CD4-positive, CD25-positive, alpha-beta regulatory T cell (primary cell): ENCODE measurements around the gene CCNA1. TPM values are rescaled to one million over a fixed set of nuclear protein-coding genes. Genes with fewer than 3 reads are reported as not detected.

ENCODE experiments used
- ATAC-seq, 2 donors: fragments of 150-1000 bp; cut with Tn5 transposase; one replicate each; pipeline ENCODE4 v1.10.0; 2021; ENCODE audit warnings: low read depth in 2 of 2, moderate number of reproducible peaks in 2 of 2, moderate library complexity in 1 of 2
- DNase-seq, 3 donors: peaks; one replicate each; pipeline versions ENCODE4 v3.0.0 to v3.0.0-alpha.2; 2012 to 2022; ENCODE audit warnings: mixed read lengths in 1 of 3
- H3K27ac ChIP-seq: one replicate; pipeline ENCODE4 v1.7.0; 2013; ENCODE audit warnings: mild to moderate bottlenecking, low read length; ENCODE audit not compliant: insufficient read depth, poor library complexity, severe bottlenecking
- H3K27me3 ChIP-seq: one replicate; pipeline ENCODE4 v1.7.0; 2013; ENCODE audit warnings: low read length; ENCODE audit not compliant: control insufficient read depth, insufficient read depth
- H3K36me3 ChIP-seq: one replicate; pipeline ENCODE4 v1.7.0; 2013; ENCODE audit warnings: mild to moderate bottlenecking, low read length, moderate library complexity; ENCODE audit not compliant: control insufficient read depth, insufficient read depth
- H3K4me1 ChIP-seq: 2 replicates; pipeline ENCODE4 v1.7.0; 2013; ENCODE audit warnings: mild to moderate bottlenecking, low read length; ENCODE audit not compliant: insufficient read depth, control insufficient read depth, poor library complexity, severe bottlenecking
- H3K4me3 ChIP-seq: one replicate; pipeline ENCODE4 v1.7.0; 2013; ENCODE audit warnings: low read depth, mild to moderate bottlenecking, low read length, moderate library complexity
- H3K9me3 ChIP-seq, 2 experiments: 1 replicate in 1 of 2; 2 replicates in 1 of 2; pipeline ENCODE4 v1.7.0; 2013; ENCODE audit warnings: low read length in 2 of 2, mild to moderate bottlenecking in 1 of 2, moderate library complexity in 1 of 2; ENCODE audit not compliant: control insufficient read depth in 2 of 2
- H3K27ac Mint-ChIP-seq, 3 donors: one replicate each; pipeline ENCODE4 v1.8.0; 2020 to 2022; ENCODE audit warnings: mild to moderate bottlenecking in 3 of 3, mixed read lengths in 3 of 3, moderate library complexity in 2 of 3
- H3K27me3 Mint-ChIP-seq: one replicate; pipeline ENCODE4 v1.8.0; 2022; ENCODE audit warnings: mild to moderate bottlenecking, mixed read lengths
- H3K36me3 Mint-ChIP-seq: one replicate; pipeline ENCODE4 v1.8.0; 2020; ENCODE audit warnings: mixed read lengths
- H3K4me1 Mint-ChIP-seq, 4 donors: one replicate each; pipeline ENCODE4 v1.8.0; 2020 to 2022; ENCODE audit warnings: mixed read lengths in 4 of 4, mild to moderate bottlenecking in 1 of 4
- H3K4me3 Mint-ChIP-seq, 4 donors: one replicate each; pipeline ENCODE4 v1.8.0; 2020 to 2022; ENCODE audit warnings: mild to moderate bottlenecking in 4 of 4, mixed read lengths in 4 of 4, moderate library complexity in 3 of 4
- H3K9me3 Mint-ChIP-seq, 7 donors: one replicate each; pipeline ENCODE4 v1.8.0; 2020 to 2022; ENCODE audit warnings: mixed read lengths in 7 of 7, mild to moderate bottlenecking in 3 of 7, moderate library complexity in 2 of 7
- polyA plus RNA-seq, 4 donors: library from polyadenylated mRNA; unstranded; fragments of 300-500 nt; fragmentation: Illumina TruSeq; gene quantifications; one replicate each; pipeline ENCODE4 v1.2.3, GENCODE V29; 2021
- total RNA-seq: library from RNA; stranded (reverse); gene quantifications from one replicate; pipeline ENCODE4 v1.2.3, GENCODE V29; 2022

Gene CCNA1
- total RNA-seq (not detected), polyA plus RNA-seq (under 1 TPM in 1 of 4 donors, not detected in 3; 0.14 TPM)

DNA sequence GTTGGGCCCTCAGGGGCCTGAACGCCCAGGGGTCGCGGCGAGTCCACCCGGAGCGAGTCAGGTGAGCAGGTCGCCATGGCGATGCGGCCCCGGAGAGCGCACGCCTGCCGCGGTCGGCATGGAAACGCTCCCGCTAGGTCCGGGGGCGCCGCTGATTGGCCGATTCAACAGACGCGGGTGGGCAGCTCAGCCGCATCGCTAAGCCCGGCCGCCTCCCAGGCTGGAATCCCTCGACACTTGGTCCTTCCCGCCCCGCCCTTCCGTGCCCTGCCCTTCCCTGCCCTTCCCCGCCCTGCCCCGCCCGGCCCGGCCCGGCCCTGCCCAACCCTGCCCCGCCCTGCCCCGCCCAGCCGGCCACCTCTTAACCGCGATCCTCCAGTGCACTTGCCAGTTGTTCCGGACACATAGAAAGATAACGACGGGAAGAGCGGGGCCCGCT lies at the start of gene CCNA1:
CCNA1 (plus strand) TSS at position 390 of the 439 bp plus-strand sequence. CDS start 562 bp downstream, outside the sequence.
- Histone ChIP-seq H3K4me3 (no peak within 1 kb of the TSS), H3K27me3 (peaks cover 20% of the 10 kb centered on the region), H3K9me3 (no peaks in the 10 kb centered on the region), H3K27ac (no peak within 1 kb of the TSS), H3K4me1 (peaks cover 8% of the 10 kb centered on the region), H3K36me3 (no peaks in the 10 kb centered on the region)
- H3K27ac Mint-ChIP-seq, result no peak within 1 kb of the TSS
- peaks cover 0 to 14% (median 5%) of the 10 kb centered on the region in 4 donors for H3K4me1 Mint-ChIP-seq
- DNase-seq, result no peak
- peaks cover 63% of the 10 kb centered on the region for H3K27me3 Mint-ChIP-seq
- H3K4me3 Mint-ChIP-seq, result peak within 1 kb of the TSS in 3 of 4 donors; percentile 21 to 69 (median 61)
- ATAC-seq, result no peak
- H3K36me3 Mint-ChIP-seq, result no peaks in the 10 kb centered on the region
- H3K9me3 Mint-ChIP-seq, result peaks cover 0 to 5% (median 0%) of the 10 kb centered on the region in 7 donors

DNA sequence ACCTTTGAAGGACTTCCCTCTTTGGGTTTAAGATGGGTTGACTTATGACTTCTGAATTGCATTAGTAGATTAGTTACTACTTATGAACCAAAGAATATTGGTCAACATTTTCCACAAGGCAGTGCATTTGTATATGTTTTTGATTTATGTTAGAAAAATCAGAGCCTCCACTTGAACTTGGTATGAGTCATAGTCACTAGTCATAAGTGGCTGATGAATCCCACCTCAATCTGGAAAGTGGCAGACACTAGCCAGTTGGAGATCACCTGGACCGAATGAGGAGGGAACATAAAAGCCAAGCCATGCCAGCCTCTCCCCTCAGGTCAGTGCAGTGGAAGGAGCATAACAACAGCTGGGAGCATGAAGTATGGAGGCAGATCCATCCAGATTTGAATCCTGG lies 46.8 kb upstream of the CCNA1 start:
- no peaks in the 10 kb centered on the region for H3K4me1 ChIP-seq
- H3K27ac Mint-ChIP-seq, result no peak overlapping the region
- H3K27me3 Mint-ChIP-seq, result no peaks in the 10 kb centered on the region
- ATAC-seq (no peak), DNase-seq (no peak)
- H3K36me3 ChIP-seq, result no peaks in the 10 kb centered on the region
- no peak overlapping the region for H3K4me3 ChIP-seq
- H3K9me3 Mint-ChIP-seq, result peaks cover 0 to 2% (median 0%) of the 10 kb centered on the region in 7 donors
- H3K36me3 Mint-ChIP-seq, result no peaks in the 10 kb centered on the region
- H3K27ac ChIP-seq, result no peak overlapping the region
- no peaks in the 10 kb centered on the region for H3K9me3 ChIP-seq
- H3K4me1 Mint-ChIP-seq, result no peaks in the 10 kb centered on the region
- H3K4me3 Mint-ChIP-seq, result no peak overlapping the region
- no peaks in the 10 kb centered on the region for H3K27me3 ChIP-seq

DNA sequence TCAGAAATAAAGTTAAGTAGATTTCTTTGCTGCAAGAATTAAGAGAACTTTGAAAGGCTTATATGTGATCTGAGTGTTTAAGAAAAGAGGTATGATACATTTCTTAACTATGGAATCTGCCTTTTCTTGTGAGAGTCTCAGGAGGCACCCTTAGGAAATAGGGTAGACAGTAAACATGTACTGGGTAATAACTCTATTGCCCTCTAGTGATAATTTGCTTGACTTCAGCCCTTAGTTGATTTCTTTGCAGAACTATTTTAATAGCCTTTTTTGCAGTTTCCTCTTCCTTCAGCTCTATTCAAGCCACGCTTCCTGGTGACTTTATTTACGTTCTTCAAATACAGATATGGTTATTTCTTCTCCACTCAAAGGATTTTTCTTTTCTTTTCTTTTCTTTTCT lies 37.0 kb upstream of the CCNA1 start:
- Histone ChIP-seq H3K36me3 (no peaks in the 10 kb centered on the region), H3K4me3 (no peak overlapping the region), H3K27me3 (no peaks in the 10 kb centered on the region), H3K9me3 (no peaks in the 10 kb centered on the region), H3K27ac (no peak overlapping the region), H3K4me1 (no peaks in the 10 kb centered on the region)
- H3K4me1 Mint-ChIP-seq, result no peaks in the 10 kb centered on the region
- no peak overlapping the region for H3K27ac Mint-ChIP-seq
- no peak for ATAC-seq
- H3K36me3 Mint-ChIP-seq, result no peaks in the 10 kb centered on the region
- peaks cover 8% of the 10 kb centered on the region for H3K27me3 Mint-ChIP-seq
- H3K9me3 Mint-ChIP-seq, result peaks cover 0 to 6% (median 0%) of the 10 kb centered on the region in 7 donors
- peak in 1 of 3 donors; percentile 11 for DNase-seq
- no peak overlapping the region for H3K4me3 Mint-ChIP-seq

DNA sequence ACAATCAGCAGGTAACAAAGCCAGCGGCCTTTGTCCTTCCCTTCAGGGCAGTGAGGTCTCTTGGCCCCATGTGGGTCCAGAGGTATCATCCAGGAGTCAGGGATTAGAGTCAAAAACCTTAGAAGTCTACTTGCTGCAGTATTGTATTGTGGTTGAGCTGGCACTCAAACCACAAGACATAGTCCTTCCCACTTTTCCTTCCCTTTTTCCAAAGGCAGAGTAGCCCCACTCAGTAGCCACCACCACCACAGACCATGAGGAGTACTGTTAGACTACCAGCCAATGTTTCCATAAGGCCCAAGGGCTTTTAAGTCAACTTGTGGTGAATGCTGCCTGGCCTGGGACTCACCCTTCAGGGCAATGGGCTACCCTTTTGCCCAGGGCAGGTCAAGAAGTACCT lies 27.1 kb upstream of the CCNA1 start:
- no peaks in the 10 kb centered on the region for H3K27me3 ChIP-seq
- no peaks in the 10 kb centered on the region for H3K4me1 ChIP-seq
- DNase-seq, result no peak
- H3K36me3 Mint-ChIP-seq, result no peaks in the 10 kb centered on the region
- H3K27ac ChIP-seq, result no peak overlapping the region
- H3K4me3 ChIP-seq, result no peak overlapping the region
- peaks cover 0 to 2% (median 0%) of the 10 kb centered on the region in 7 donors for H3K9me3 Mint-ChIP-seq
- H3K27ac Mint-ChIP-seq, result no peak overlapping the region
- no peaks in the 10 kb centered on the region for H3K36me3 ChIP-seq
- peaks cover 9% of the 10 kb centered on the region for H3K27me3 Mint-ChIP-seq
- H3K4me3 Mint-ChIP-seq, result no peak overlapping the region
- H3K9me3 ChIP-seq, result no peaks in the 10 kb centered on the region
- H3K4me1 Mint-ChIP-seq, result no peaks in the 10 kb centered on the region
- no peak for ATAC-seq

DNA sequence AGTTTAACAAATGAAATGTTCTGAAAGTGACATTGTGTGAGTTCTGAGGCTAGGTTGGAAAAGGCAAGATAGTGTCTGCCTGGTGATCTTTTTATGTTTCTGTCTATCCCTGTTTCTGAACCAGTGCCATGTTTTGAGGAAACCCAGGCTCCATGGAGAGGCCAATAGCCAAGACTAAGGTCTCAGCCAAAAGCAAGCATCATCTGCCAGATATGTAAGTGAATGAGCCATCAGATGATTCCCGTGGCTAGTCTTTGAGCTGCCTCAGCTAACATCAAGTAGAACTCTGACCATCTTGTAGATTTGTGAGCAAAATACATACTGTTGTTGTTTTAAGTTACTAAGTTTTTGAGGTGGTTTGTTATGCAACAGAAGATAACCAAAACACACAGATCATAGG lies 19.6 kb upstream of the CCNA1 start:
- DNase-seq, result no peak

DNA sequence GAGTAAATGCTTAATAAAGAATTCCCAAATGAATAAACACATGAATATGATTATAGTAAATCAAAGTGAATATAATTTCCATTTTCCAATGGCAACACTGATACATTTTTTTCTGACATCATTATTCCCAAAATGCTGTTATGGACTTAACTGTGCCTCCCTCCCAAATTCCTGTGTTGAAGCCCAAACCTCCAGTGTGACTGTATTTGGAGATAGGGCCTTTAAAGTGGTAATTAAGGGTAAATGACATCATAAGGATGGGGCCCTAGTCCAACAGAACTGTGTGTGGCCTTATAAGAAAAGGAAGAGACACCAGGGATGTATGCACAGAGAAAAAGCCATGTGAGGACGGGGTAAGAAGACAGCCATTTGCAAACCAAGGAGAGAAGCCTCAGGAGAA lies 19.1 kb upstream of the CCNA1 start:
- no peak overlapping the region for H3K27ac ChIP-seq
- peaks cover 3% of the 10 kb centered on the region for H3K27me3 ChIP-seq
- no peak overlapping the region for H3K4me3 ChIP-seq
- H3K27ac Mint-ChIP-seq, result no peak overlapping the region
- no peaks in the 10 kb centered on the region for H3K4me1 ChIP-seq
- no peak for DNase-seq
- peaks cover 16% of the 10 kb centered on the region for H3K27me3 Mint-ChIP-seq
- peaks cover 0 to 7% (median 4%) of the 10 kb centered on the region in 7 donors for H3K9me3 Mint-ChIP-seq
- ATAC-seq, result no peak
- H3K36me3 ChIP-seq, result no peaks in the 10 kb centered on the region
- no peaks in the 10 kb centered on the region for H3K9me3 ChIP-seq
- peaks cover 0 to 11% (median 2%) of the 10 kb centered on the region in 4 donors for H3K4me1 Mint-ChIP-seq
- H3K4me3 Mint-ChIP-seq, result no peak overlapping the region
- no peaks in the 10 kb centered on the region for H3K36me3 Mint-ChIP-seq

More for the DNA sequence above, 19.6 kb upstream of the CCNA1 start:
- Mint-ChIP-seq H3K27me3 (peaks cover 20% of the 10 kb centered on the region), H3K9me3 (peaks cover 0 to 7% (median 4%) of the 10 kb centered on the region in 7 donors), H3K4me1 (peaks cover 0 to 11% (median 2%) of the 10 kb centered on the region in 4 donors), H3K36me3 (no peaks in the 10 kb centered on the region), H3K27ac (no peak overlapping the region), H3K4me3 (no peak overlapping the region)
- H3K4me3 ChIP-seq, result no peak overlapping the region
- no peak for ATAC-seq
- H3K27ac ChIP-seq, result no peak overlapping the region
- no peaks in the 10 kb centered on the region for H3K4me1 ChIP-seq
- no peaks in the 10 kb centered on the region for H3K9me3 ChIP-seq
- no peaks in the 10 kb centered on the region for H3K36me3 ChIP-seq
- peaks cover 3% of the 10 kb centered on the region for H3K27me3 ChIP-seq

DNA sequence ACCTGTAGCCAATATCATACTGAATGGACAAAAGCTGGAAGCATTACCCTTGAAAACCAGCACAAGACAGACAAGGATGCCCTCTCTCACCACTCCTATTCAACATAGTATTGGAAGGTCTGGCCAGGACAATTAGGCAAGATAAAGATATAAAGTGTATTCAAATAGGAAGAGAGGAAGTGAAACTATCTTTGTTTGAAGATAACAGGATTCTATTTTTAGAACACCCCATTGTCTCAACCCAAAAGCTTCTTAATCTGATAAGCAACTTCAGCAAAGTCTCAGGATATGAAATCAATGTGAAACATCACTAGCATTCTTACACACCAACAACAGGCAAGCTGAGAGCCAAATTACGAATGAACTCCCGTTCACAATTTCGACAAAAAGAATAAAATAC lies 17.8 kb upstream of the CCNA1 start:
- Mint-ChIP-seq H3K36me3 (no peaks in the 10 kb centered on the region), H3K27me3 (peaks cover 13% of the 10 kb centered on the region)

DNA sequence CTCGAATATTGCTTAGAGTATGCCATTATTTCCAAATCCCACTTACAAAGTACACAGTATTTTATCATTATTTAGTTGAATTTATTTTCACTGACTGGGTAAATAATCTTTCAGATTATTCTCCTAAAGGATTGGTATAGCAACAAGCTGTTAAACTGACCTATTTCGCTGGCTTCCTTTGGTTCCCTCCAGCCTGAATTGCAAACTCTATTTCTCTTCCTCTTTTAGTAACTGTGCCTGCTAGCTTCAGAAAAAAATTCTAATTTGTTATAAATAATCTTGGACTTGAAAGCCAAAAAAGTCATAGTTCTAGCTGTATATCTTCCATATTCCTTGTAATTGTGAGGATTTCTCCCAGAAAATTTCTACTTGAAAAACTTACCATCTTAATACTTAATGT lies 15.0 kb upstream of the CCNA1 start:
- peaks cover 0 to 17% (median 4%) of the 10 kb centered on the region in 4 donors for H3K4me1 Mint-ChIP-seq
- no peaks in the 10 kb centered on the region for H3K9me3 ChIP-seq
- H3K27me3 Mint-ChIP-seq, result peaks cover 33% of the 10 kb centered on the region
- H3K9me3 Mint-ChIP-seq, result peaks cover 0 to 7% (median 3%) of the 10 kb centered on the region in 7 donors
- H3K4me3 Mint-ChIP-seq, result no peak overlapping the region
- no peak for DNase-seq
- peaks cover 3% of the 10 kb centered on the region for H3K27me3 ChIP-seq
- no peak for ATAC-seq
- H3K4me1 ChIP-seq, result no peaks in the 10 kb centered on the region
- H3K36me3 ChIP-seq, result no peaks in the 10 kb centered on the region
- H3K36me3 Mint-ChIP-seq, result no peaks in the 10 kb centered on the region
- no peak overlapping the region for H3K27ac Mint-ChIP-seq
- no peak overlapping the region for H3K4me3 ChIP-seq
- H3K27ac ChIP-seq, result no peak overlapping the region

More for the DNA sequence above, 17.8 kb upstream of the CCNA1 start:
- Histone ChIP-seq H3K27me3 (peaks cover 3% of the 10 kb centered on the region), H3K4me3 (no peak overlapping the region), H3K4me1 (no peaks in the 10 kb centered on the region), H3K36me3 (no peaks in the 10 kb centered on the region), H3K27ac (no peak overlapping the region), H3K9me3 (no peaks in the 10 kb centered on the region)
- ATAC-seq, result no peak
- Mint-ChIP-seq H3K4me1 (peaks cover 0 to 11% (median 2%) of the 10 kb centered on the region in 4 donors), H3K4me3 (no peak overlapping the region), H3K27ac (no peak overlapping the region), H3K9me3 (peaks cover 0 to 7% (median 4%) of the 10 kb centered on the region in 7 donors)
- no peak for DNase-seq
